GM21723 (cell line): ENCODE data around the gene NUTM2B.
"Not testable (repeated sequence)": the region's sequence is repeated elsewhere in the genome, so short reads cannot be mapped to it uniquely, and the experiment has no call there.

Experiments
- ATAC-seq: cut with Tn5 transposase; IDR thresholded peaks from one replicate; pipeline ENCODE4 v1.9.1; 2021; ENCODE audit warnings: mild to moderate bottlenecking, moderate library complexity; ENCODE audit not compliant: unreplicated experiment

Gene NUTM2B

DNA sequence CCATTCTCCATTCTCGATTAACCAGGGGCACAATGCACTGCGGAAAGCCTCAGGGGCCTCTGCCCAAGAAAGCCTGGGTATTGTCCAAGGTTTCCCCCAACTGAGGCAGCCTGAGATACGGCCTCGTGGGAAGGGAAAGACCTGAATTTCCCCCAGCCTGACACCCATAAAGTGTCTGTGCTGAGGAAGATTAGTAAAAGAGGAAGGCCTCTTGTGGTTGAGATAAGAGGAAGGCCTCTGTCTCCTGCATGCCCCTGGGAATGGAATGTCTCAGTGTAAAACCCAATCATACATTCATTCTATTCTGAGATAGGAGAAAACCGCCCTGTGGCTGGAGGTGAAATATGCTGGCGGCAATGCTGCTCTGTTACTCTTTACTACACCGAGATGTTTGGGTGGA, 41.8 kb downstream of the NUTM2B start:
- ATAC-seq, result not testable (repeated sequence)

DNA sequence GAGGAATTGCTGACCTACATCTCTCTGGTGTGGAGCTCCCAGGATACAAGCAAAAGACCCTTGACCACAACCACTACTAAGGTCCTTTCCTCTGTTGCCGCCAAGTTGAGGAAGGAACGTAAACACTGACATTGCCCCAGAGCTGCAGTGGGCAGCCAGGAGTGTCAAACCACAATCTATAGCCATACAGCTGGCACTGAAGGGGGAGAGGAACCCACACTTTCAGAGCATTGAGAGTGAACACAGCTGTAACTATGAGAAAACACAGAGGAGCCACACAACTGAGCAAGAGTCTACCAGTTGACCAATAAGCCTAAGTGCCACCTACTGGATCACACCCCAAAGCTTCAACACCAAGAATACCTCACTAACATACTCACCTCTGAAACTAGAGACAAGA, 45.5 kb downstream of the NUTM2B start:
- ATAC-seq, result not testable (repeated sequence)

DNA sequence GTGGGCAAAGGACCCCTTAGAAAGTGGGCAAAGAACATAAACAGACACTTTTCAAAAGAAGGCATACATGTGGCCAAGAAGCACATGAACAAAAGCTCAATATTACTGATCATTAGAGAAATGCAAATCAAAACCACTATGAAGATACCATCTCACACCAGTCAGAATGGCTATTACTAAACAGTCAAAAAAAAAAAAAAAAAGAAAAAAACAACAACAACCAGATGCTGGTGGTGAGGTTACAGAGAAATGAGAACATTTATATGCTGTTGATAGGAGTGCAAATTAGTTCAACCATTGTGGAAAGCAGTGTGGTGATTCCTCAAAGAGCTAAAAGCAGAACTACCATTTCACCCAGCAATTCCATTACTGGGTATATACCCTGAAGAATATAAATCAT, 50.6 kb downstream of the NUTM2B start:
- ATAC-seq, result not testable (repeated sequence)

DNA sequence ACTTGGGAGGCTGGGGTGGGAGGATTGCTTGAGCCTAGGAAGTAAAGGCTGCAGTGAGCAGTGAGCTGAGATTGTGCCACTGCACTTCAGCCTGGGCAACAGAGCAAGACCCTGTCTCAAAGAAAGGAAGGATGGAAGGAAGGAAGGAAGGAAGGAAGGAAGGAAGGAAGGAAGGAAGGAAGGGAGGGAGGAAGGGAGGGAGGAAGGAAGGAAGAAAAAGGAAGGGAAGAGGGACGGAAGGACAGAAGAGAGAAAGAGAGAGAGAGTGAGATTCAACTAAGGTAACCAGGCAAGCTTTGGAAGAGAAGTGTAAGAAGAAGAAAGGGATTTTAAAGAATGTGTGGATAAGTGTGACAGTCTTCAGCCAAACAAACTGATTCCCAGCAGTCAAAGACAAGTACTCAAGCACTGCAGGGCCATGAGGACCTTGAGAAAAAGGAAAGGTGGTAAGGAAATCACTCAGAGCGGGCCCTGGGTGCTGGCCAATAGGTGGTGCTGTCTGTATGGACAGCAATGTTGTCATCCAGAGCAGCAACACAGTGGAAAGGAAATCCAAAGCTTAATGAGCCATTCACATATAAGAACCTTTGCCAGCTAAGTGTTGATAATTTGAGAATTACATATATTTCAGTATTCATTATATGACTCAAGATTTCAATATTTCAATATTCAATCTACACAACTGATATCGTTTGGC, 55.4 kb downstream of the NUTM2B start:
- not testable (repeated sequence) for ATAC-seq
